Inferior parietal cortex (tissue), 1 donor: ENCODE data around the gene CLDN14.

Experiments used
- DNase-seq: peaks from one replicate; pipeline ENCODE4 v3.0.0-alpha.2; 2016; ENCODE audit errors: extremely low spot score

Gene CLDN14, protein sequence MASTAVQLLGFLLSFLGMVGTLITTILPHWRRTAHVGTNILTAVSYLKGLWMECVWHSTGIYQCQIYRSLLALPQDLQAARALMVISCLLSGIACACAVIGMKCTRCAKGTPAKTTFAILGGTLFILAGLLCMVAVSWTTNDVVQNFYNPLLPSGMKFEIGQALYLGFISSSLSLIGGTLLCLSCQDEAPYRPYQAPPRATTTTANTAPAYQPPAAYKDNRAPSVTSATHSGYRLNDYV

DNA sequence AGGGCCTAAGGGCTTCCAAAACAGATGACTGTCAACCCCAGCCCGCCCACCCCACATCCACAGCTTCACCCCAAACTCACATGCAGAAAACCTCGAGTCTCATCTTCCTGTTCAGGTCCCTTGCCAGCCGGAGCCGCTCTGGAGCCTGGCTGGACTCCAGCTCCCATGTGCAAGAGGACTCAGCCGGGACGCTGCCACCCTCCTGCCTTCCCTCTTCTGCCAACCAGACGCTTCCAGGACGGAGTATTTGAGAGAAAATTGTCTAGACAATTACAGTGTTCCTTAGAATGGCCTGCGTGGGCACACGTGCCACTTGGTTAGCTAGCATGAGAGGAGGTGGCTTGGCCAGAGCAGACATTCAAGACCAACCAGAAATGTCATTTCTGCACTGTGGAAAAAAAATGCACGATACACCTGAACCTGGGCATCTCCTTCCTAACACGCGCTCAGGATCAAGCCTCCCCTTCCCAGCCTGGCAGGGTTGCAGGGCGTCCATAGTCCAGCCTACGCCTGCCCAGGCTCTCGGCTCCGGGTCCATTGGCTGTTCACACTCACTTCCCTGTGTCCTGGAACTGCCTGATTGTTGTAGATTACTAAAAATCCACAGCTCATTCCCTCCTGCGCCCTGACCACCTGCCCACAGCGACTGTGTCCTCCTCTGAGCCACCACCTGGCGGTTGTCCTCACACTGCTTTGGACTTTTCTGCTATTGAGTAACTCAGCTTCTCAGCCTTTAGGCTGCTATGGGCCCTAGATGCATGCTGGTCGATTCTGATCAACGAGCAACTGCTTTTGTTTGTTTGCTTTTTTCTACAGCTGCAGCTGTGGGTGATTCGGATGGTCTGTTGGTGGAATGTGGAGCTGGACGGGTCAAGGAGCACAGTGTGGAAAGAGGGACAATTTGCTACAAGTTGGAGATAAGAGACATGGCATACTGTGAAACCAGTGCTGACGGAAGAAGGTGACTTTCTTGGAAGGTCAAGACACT lies at the start of gene CLDN14:
CLDN14 (minus strand) TSS at position 708 of the 988 bp plus-strand sequence. CDS start 18,427 bp downstream, outside the sequence.
- DNase-seq: no peak

DNA sequence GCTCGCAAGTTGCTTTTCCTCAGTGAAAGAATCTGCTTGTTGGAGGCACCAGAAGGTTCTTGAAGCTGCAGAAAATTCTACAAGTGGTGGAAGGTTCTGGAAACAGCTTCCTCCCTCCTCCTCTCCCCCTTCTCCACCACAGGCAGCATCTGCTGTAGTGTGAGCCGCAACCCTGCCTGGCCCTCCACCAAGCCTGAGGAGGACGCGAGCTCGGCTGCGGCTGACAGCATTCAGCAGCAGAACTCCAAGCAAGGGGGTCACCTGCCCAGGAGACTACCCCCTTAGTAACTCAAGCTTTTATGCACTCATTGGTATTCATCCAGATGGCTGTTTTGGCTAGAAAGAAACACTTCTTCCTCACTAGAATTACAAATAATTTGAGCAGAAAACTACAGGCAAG lies 48.8 kb upstream of the CLDN14 start:
- DNase-seq: no peak

DNA sequence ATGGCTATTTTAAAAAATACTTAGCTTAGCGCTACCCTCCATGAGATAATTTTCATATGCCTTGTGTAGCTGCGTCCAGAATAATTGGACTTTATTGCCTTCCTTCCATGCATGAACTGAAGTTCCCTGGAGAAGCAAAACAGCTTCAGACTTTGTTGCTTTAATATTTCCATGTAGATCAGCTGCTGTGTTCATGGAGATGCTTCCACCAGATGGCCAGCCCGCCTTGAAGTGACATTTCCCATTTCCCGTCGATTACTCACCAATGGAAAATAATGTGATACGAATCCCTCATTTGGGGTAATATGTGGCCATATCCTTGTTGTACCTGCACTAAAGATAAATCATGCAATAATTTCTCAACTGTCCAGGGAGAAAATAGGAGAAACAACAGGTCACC lies 47.4 kb upstream of the CLDN14 start:
- no peak for DNase-seq

DNA sequence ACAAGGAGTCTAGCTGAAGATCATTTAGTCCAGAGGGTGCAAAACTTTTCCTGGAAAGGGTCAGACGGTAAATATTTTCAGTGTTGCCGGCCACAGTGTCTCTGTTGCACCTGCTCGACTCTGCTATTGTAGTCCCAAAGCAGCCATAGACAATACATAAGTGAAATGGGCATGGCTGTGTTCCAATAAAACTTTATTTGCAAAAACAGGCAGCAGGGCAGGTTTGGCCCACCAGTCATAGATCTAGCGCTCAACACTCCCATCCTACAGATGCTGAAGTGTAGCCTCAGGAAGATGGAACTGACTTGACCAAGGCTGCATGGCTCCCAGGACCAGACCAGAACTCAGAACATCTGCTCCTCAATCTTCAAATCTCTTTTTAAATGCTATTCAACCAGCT lies 46.2 kb upstream of the CLDN14 start:
- no peak for DNase-seq

DNA sequence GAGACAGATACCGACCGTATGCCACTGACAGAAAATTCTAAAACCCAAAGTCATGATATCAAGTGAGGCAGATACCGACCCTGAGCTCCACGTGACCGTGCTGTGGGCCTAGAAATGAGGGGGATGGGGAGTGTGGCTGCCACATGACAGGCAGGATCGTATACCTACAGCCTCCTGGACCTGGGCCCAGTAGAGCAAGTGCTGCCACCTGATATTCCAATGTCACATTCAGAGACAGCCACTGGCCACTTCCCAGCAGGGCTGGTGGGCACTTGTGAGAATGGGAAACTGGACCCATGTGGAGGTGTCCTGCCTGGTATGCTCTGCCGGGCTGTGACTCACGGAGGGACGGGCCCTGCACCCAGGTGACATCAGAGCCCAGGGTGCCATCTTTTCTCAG lies 44.6 kb upstream of the CLDN14 start:
- DNase-seq: no peak

DNA sequence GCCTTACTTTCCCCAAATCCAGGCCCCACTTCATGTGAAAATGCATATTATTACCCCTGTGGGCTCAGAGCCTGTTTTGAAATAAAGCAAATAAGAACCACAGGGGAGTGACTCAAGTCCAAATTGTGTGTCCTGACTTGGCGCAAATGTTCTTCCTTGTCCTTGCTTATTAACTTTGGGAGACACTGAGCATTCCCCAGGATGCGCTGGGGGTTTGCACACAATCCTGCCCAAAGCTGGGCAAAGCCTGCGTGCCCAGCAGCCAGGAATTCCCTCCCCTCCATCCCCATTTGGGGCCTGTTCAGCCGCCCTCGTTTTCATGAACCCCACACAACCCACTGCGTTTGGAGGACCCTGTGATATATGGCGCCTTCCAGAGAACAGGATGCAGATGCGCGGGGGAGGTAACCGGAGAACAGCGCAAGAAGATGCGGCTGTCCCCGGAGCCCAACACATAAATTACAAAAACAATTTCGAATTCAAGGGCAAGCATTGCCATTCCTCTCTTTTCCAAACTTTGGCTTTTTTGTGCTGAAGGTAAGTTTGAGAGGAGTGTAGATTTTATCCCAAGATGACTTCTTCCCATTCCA lies 42.4 kb upstream of the CLDN14 start:
- no peak for DNase-seq

DNA sequence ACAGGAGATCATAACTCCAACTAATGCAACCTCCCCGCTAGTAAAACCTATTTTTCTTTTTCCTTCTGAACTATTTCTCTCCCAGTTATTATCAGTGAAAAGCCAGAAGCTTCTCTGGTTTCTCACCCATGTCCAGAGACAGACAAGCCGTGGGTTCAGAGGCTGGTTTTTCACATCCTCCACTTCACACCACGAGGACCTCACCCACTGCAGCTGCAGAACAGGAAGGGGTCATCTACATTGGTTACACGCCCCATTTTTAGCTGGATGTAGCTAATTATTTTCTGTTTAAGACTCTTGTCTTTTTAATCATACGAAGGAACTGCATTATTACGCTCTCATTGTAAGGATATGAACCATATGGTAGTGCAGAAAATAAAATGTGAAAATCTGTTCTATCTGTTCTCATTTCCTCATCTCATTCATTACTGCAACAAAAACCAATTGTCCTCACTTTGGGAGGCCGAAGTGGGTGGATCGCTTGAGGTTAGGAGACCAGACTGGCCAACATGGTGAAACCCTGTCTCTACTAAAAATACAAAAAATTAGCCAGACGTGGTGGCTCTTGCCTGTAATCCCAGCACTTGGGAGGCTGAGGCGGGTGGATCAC lies 39.1 kb upstream of the CLDN14 start:
- DNase-seq: no peak

DNA sequence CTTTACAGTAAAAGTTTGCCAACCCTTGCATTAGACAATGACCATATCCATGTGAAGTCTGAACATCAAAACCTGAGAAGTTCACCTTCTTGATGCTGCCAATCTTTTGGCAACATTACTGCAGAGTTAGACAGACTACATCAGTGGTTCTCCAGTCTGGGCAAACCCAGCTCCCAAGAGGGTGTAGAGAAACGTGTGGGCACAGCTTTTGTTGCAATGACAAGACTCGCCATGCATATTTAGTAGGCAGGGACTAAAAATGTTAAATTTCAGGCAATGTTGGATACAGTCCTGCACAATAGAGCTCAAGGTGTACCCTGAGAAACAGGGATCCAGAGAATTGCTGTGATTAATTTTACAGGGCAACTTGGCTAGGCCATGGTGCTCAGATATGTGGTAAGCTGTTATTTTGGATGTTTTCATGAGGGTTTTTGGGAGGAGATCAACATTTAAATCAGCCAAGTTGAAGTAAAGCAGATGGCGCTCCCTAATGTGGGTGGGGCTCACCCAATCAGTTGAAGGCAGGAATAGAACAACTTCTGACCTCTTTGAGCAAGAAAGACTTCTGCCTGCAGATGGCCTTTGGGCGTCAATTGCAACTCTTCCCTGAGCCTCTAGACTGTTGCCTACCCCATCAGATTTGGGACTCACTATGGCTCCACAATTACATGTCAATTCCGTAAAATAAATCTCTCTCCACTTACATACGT lies 37.6 kb upstream of the CLDN14 start:
- no peak for DNase-seq

DNA sequence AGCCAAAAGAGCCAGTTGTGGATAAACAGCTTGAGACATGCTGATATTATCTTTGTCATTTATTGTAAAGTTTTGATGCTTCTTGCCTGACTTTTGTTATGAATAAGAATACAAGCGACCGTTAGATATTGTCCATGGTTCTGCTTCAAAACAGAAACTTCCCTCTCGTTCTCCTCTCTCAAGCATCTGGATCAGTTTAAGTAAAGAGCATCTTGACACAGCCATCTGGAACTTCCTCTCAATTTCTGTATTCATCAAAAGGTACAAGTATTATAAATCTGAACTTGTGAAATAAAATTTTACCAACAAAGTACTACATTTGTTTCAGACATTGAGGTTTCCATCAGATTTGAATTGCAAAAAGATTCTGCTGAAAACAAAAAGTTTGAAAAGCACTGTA lies 36.4 kb upstream of the CLDN14 start:
- DNase-seq: no peak

DNA sequence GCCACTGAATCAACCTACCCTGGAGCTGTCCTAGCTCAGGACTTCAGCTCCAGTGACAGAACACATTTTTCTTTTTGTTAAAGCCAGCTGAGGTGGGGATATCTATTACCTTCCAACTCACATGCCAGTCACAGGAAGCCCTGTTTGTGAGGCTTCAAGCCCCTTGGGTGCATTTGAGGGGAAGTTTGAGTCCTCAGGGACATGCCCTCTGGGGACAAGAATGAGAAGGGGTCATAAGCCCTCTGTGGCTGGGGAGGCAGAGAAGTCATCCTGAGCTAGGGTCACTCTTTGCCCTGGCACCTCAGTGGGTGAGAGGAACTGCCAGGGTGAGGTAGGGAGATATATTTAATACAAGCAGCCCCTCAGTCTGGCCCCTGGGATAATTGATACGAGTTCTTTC lies 33.5 kb upstream of the CLDN14 start:
- no peak for DNase-seq

DNA sequence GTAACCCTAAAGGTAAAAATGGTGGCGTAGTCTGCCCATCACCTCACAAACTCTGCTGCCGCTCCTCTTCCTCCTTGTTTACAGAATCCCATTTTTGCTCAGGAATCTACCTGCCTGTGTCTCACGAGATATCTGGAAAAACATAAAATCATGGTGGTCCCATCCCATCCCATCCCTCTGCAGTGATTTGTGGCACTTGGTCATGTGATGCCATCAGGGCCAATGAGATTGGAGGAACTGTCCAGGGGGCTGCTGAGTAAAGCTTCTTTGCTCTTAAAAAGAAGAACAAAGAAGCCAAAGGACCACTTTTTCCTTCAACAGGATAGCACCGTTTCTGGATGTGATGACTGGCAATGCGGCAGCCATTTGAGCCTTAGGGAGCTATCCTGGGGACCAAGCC lies 33.0 kb upstream of the CLDN14 start:
- DNase-seq: no peak

DNA sequence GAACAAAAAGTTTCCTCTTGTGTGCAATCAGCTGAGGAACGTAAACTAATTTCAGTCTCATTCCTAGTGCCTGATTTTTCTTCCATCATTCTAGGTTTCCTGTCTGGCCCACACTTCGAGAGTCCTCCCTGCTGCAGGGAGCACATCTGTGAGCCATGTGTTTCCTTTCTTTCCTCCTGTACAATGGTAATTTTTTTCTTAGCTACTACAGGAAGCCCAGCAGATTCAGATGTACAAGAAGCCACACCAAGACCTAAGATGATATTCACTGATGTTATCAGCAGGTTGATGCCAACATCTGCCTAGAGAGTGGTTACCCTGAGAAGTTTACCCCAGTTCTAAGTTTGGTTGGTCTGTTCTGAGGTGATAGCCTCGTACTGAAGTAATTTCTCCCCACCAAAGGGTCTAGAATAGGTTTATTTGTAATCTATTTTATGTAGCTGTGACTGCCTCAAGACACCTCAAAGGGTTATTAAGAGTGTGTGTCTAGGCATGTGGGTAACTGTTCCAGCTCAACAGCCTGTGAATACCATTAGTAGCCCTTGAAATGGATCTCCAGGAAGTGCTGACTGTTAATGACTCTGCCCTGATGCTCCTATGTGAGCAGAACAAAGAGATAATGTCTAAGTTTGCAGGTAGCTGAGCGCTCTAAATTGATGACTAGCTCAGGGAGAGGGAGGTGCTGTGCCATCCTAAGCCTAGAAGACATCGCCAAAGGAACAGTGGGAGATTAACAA lies 31.7 kb upstream of the CLDN14 start:
- no peak for DNase-seq

DNA sequence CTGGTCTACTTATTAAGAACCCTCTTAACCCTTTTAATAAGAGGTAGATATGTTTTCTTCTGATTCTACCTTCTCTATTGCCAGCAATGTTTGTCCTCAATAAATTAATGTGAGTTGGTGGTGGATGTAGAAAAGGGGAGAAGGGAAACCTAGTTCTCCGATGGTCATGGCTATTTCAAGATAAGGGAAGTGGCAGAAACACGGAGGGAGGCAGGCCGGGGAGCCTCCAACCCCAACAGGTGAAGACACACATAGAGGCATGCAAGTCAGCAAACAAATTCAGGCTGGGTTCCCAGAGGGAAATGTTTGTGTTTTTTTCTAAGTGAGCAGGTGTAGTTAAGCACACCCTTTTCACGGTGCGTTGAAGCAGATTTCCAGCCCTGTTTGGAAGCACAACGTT lies 31.0 kb upstream of the CLDN14 start:
- DNase-seq: no peak

DNA sequence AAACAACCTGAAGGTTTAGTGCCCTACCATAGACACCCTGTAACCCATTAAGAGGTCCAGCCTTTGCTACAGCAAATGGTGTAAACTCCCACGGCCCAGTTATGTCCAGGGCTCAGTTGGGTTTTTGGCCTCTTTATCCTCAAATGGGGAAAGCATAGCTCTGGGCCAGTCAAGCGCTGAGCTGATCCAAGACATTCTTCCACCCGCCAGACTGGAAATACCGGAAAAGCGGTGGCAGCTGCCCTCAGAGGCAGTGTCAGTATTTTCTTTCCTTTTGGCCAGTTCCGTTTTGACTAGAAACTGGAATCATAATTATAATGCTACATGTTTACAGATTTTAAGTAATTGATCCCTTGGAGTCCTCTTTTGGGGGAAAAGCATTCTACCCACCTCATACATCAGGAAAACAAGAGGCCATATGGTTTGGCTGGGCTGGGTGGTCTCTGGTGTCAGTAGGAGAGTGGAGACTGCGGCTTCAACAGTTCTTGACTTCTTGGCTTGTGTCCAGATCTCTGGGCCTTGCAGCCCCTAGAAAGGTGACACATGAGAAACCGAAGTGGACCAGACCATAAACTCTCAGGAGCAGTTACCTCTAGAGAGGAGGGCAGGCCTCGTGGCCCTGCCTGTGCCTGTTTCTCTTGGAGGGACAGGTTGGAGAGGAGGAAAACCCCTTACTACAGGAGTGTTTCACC lies 30.2 kb upstream of the CLDN14 start:
- no peak for DNase-seq

DNA sequence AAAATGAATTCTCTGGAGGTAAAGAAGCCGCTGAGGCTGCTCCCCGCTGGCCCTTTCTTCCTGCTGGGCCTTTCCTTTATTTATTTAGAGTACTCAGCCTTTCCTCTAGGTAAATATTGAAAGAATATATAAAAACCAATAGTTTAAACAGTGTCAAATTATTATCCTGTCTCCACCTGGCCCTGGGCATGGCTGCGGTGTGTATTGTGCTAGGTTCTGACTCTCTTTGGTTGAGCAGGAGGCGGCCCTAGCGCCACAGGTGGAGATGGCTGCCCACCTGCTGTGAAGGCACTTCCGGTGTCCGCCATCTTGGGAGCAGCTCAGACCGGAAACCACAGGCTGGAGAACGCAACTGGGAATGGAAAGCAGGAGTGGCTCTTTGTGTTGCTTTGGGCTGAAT lies 29.0 kb upstream of the CLDN14 start:
- no peak for DNase-seq

DNA sequence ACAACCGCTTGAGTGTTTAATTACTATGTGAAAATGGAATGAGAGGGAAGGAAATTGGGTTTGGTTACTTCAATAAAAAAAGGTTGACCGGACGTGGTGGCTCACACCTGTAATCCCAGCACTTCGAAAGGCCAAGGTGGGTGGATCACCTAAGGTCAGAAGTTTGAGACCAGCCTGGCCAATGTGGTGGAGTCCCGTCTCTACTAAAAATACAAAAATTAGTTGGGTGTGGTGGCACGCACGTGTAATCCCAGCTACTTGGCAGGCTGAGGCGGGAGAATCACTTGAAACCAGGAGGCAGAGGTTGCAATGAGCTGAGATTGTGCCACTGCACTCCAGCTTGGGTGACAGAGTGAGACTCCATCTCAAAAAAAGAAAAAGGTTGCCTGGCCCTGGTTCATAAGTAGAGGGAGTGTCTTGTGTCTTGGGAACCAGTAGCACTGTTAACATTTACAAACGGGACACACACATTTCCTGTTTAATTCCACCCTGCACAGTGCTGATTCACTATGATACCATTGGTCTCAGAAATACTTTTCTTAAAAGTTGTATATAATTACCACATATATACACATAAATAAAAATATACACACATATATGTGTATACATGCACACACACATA lies 27.6 kb upstream of the CLDN14 start:
- no peak for DNase-seq

DNA sequence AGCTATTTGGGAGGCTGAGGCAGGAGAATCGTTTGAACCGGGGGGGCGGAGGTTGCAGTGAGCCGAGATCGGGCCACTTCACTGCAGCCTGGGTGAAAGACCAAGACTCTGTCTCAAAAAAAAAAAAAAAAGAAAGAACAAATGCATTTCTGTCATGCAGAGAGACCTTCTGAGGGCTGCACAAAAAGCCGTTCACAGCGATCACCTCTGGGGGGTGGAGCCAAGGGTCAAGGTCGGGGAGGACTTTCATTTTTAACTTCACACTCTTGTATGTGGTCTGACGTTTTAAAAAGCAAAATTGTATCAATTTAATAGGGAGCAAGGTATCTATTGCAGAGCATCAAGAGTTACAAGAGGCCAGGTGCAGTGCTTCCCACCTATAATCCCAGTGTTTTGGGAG lies 26.6 kb upstream of the CLDN14 start:
- DNase-seq: no peak

DNA sequence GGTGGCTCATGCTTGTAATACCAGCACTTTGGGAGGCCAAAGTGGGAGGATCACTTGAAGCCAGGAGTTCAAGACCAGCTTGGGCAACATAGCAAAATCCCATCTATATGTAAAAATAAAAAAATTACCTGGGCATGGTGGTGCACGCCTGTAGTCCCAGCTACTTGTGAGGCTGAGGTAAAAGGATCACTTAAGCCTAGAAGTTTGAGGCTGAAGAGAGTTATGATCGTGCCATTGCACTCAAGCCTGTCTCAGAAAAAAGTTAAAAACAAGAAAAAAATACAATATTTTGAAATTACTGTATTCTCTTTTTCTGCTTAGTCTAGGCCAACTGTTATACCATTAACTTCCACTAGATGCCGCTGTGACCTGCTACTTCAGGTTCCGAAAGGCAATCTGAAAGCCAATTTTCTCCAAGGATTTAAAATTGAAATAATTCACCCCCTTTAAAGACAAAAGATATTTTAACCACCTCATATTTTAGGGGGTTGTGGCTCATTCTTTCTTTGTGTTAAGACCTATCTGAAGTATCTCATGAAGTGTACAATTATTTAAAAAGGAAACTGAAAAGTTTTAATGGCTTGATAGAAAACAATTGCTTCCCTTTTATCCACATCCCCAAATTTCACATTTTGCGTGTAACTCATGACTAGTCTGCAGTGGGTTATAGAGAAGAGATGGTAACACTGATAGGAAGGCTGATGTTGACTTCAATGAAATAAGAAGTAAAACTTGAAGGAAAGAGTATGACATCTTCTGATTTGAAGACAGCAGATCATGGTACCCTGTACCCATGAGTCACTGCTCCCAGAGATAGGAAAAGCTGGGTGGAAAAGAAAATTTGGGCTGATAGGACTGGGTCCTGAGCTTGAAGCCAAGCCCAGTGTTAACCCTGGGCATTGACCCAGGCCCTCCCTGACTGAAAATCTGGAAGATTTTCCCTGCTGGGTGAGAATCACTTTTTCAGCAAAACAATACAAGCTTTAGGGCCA lies 24.4 kb upstream of the CLDN14 start:
- DNase-seq: peak; percentile 79

DNA sequence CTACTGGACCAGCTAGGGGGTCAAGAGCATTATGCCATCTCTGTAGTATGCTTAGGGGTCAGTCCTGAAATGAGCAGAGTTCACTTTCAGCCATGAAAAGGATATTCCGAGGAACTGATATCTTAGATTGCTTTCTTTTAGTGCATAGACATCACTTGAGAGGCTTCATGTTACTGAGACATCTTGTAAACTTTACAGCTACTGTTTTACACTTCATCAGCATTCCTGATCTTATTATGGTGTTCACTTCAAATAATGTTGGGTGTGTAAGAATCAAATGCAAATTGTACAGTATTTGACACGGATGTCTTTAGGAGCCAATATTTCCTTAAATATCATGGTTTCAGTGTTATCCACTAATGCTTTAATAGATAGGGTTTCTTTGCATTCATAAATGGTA lies 22.4 kb upstream of the CLDN14 start:
- DNase-seq: no peak
